Measurements from ENCODE around the gene PLA2R1. TPM values are rescaled to one million over a fixed set of nuclear protein-coding genes. Genes with fewer than 3 reads are reported as not detected.

PLA2R1 gene
- total RNA-seq, 1 experiment from 2014 or later: 3.4 TPM

GRCh38 chr2:160052531-160052930 is 9.9 kb downstream of the PLA2R1 start:
- Histone ChIP-seq H2AFZ (ENCODE audit: low read length) (no peak overlapping the region), H3K27me3 (ENCODE audit: low read length) (no peaks in the 10 kb centered on the region), H3K9me3 (ENCODE audit: low read length) (no peaks in the 10 kb centered on the region), H4K20me1 (ENCODE audit: low read length) (no peaks in the 10 kb centered on the region), H3K4me3 (ENCODE audit: low read length) (no peak overlapping the region), H3K9ac (ENCODE audit: low read length) (no peak overlapping the region), H3K4me2 (ENCODE audit: low read length) (no peak overlapping the region), H3K79me2 (ENCODE audit: low read length) (no peaks in the 10 kb centered on the region), H3K4me1 (ENCODE audit: insufficient read depth, low read length) (no peaks in the 10 kb centered on the region), H3K36me3 (ENCODE audit: low read depth, low read length) (no peaks in the 10 kb centered on the region), H3K9me2 (replicated peaks; ENCODE audit: low read length) (no peaks in the 10 kb centered on the region), H3F3A (ENCODE audit: low read length, unreplicated experiment) (no peaks in the 10 kb centered on the region), H3K27ac (ENCODE audit: low read length) (no peak overlapping the region)
- intact Hi-C loops (cut with micrococcal nuclease): no loop called here
- BruUV-seq (replicated peaks): no TSS peak
- ChIA-PET POLR2A (ENCODE audit: unreplicated experiment) (no interaction called here), CTCF (no interaction called here)
- TF ChIP-seq EZH2 (IDR thresholded peaks at IDR 0.05; ENCODE audit: low read length, unreplicated experiment): no peak
- TF ChIP-seq EZH2phosphoT487 (IDR thresholded peaks at IDR 0.05; ENCODE audit: borderline replicate concordance, low read length): no peak
- TF ChIP-seq, protein P1, sequence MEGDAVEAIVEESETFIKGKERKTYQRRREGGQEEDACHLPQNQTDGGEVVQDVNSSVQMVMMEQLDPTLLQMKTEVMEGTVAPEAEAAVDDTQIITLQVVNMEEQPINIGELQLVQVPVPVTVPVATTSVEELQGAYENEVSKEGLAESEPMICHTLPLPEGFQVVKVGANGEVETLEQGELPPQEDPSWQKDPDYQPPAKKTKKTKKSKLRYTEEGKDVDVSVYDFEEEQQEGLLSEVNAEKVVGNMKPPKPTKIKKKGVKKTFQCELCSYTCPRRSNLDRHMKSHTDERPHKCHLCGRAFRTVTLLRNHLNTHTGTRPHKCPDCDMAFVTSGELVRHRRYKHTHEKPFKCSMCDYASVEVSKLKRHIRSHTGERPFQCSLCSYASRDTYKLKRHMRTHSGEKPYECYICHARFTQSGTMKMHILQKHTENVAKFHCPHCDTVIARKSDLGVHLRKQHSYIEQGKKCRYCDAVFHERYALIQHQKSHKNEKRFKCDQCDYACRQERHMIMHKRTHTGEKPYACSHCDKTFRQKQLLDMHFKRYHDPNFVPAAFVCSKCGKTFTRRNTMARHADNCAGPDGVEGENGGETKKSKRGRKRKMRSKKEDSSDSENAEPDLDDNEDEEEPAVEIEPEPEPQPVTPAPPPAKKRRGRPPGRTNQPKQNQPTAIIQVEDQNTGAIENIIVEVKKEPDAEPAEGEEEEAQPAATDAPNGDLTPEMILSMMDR (conservative IDR thresholded peaks at IDR 0.05; ENCODE audit: low read depth, low read length): no peak
- ATAC-seq: no peak
- no peak for DNase-seq

- no peaks in the 10 kb centered on the region for H3K9me3 ChIP-seq (ENCODE audit: low read length)
- H3K9ac ChIP-seq (ENCODE audit: low read length): no peak overlapping the region
- POLR2A ChIA-PET (ENCODE audit: unreplicated experiment): no interaction called here
- no peak for DNase-seq
- H3F3A ChIP-seq (ENCODE audit: low read length, unreplicated experiment): no peaks in the 10 kb centered on the region
- no peaks in the 10 kb centered on the region for H4K20me1 ChIP-seq (ENCODE audit: low read length)
- CTCF ChIA-PET: no interaction called here
- H2AFZ ChIP-seq (ENCODE audit: low read length): no peak overlapping the region
- no peak for ATAC-seq
- TF ChIP-seq EZH2phosphoT487 (IDR thresholded peaks at IDR 0.05; ENCODE audit: borderline replicate concordance, low read length): no peak
- TF ChIP-seq EZH2 (IDR thresholded peaks at IDR 0.05; ENCODE audit: low read length, unreplicated experiment): no peak
- TF ChIP-seq, protein P1 (conservative IDR thresholded peaks at IDR 0.05; ENCODE audit: low read depth, low read length): no peak
- no peaks in the 10 kb centered on the region for H3K27me3 ChIP-seq (ENCODE audit: low read length)
- H3K9me2 ChIP-seq (replicated peaks; ENCODE audit: low read length): no peaks in the 10 kb centered on the region
- H3K4me3 ChIP-seq (ENCODE audit: low read length): no peak overlapping the region
- no TSS peak for BruUV-seq (replicated peaks)
- H3K4me2 ChIP-seq (ENCODE audit: low read length): no peak overlapping the region
- H3K36me3 ChIP-seq (ENCODE audit: low read depth, low read length): no peaks in the 10 kb centered on the region
- H3K27ac ChIP-seq (ENCODE audit: low read length): no peak overlapping the region
- intact Hi-C loops (cut with micrococcal nuclease): no loop called here
- no peaks in the 10 kb centered on the region for H3K4me1 ChIP-seq (ENCODE audit: insufficient read depth, low read length)
- no peaks in the 10 kb centered on the region for H3K79me2 ChIP-seq (ENCODE audit: low read length)
Measured at GRCh38 chr2:160051371-160051800, 11.0 kb downstream of the PLA2R1 start.

- H3K4me3 ChIP-seq (ENCODE audit: low read length): no peak overlapping the region
- no peak overlapping the region for H3K4me2 ChIP-seq (ENCODE audit: low read length)
- no peak overlapping the region for H3K27ac ChIP-seq (ENCODE audit: low read length)
- intact Hi-C loops (cut with micrococcal nuclease): no loop called here
- no peaks in the 10 kb centered on the region for H3K4me1 ChIP-seq (ENCODE audit: insufficient read depth, low read length)
- H3K36me3 ChIP-seq (ENCODE audit: low read depth, low read length): no peaks in the 10 kb centered on the region
- CTCF ChIA-PET: no interaction called here
- DNase-seq (no peak), ATAC-seq (no peak)
- no peaks in the 10 kb centered on the region for H3K9me2 ChIP-seq (replicated peaks; ENCODE audit: low read length)
- no peaks in the 10 kb centered on the region for H3K79me2 ChIP-seq (ENCODE audit: low read length)
- no TSS peak for BruUV-seq (replicated peaks)
- H3K9me3 ChIP-seq (ENCODE audit: low read length): no peaks in the 10 kb centered on the region
- POLR2A ChIA-PET (ENCODE audit: unreplicated experiment): no interaction called here
- TF ChIP-seq EZH2phosphoT487 (IDR thresholded peaks at IDR 0.05; ENCODE audit: borderline replicate concordance, low read length) (no peak), EZH2 (IDR thresholded peaks at IDR 0.05; ENCODE audit: low read length, unreplicated experiment) (no peak)
- TF ChIP-seq, protein P1 (conservative IDR thresholded peaks at IDR 0.05; ENCODE audit: low read depth, low read length): no peak
- no peaks in the 10 kb centered on the region for H4K20me1 ChIP-seq (ENCODE audit: low read length)
- no peaks in the 10 kb centered on the region for H3K27me3 ChIP-seq (ENCODE audit: low read length)
- H3F3A ChIP-seq (ENCODE audit: low read length, unreplicated experiment): no peaks in the 10 kb centered on the region
- H3K9ac ChIP-seq (ENCODE audit: low read length): no peak overlapping the region
- no peak overlapping the region for H2AFZ ChIP-seq (ENCODE audit: low read length)
Measured at GRCh38 chr2:160050147-160050546, 12.3 kb downstream of the PLA2R1 start.

Measured in PC-3 (cell line).